AG04449 (cell line): ENCODE measurements around the gene NTHL1.

Experiments
- CTCF ChIA-PET: fragments of 350-600 bp; formaldehyde crosslinking; extraction: SDS; loops from one replicate; lab custom pipeline; 2021; ENCODE audit warnings: antibody characterized with exemption; lab: Yijun Ruan, JAX
- POLR2A ChIA-PET: fragments of 400-600, 350-600 bp; formaldehyde crosslinking; extraction: SDS; loops from one replicate; lab custom pipeline; 2020; ENCODE audit warnings: antibody characterized with exemption, inconsistent platforms; lab: Yijun Ruan, JAX
- DNase-seq: peaks from one replicate; pipeline ENCODE4 v3.0.0-alpha.2; 2010; ENCODE audit warnings: low read depth, low spot score
- H3K4me3 ChIP-seq: 2 replicates; pipeline ENCODE4 v1.5.1; 2011; ENCODE audit warnings: low read depth, mild to moderate bottlenecking, control low read depth, low read length
- CTCF ChIP-seq: IDR thresholded peaks from one replicate; pipeline ENCODE4 v1.5.1; 2011; ENCODE audit warnings: mild to moderate bottlenecking, moderate library complexity, low read length, control low read depth, inconsistent platforms; ENCODE audit not compliant: insufficient read depth; ENCODE audit errors: missing control alignments

Gene NTHL1

GRCh38 chr16:2085669-2086068 lies 38.0 kb upstream of the NTHL1 start:
- H3K4me3 ChIP-seq: no peak overlapping the region
- CTCF ChIA-PET: interaction anchor here (1.1 to 1.3 kb wide), 4 partner anchors 37 to 63 kb away, joined by 3 to 5 read pairs (median 4); partner anchors contain the start of genes NTHL1 and TSC2
- no peak for TF ChIP-seq CTCF
- POLR2A ChIA-PET: interaction anchor here (2.4 kb wide), 1 partner anchor 13 kb away, joined by 7 read pairs; no protein-coding TSS in a partner anchor
- DNase-seq: no peak

GRCh38 chr16:2084895-2085625 lies 37.4 kb upstream of the NTHL1 start:
- DNase-seq: no peak
- ChIA-PET CTCF (interaction anchor here (1.0 to 1.3 kb wide), 6 partner anchors 28 to 81 kb away, joined by 3 to 5 read pairs (median 4); partner anchors contain the start of genes NTHL1 and TSC2), POLR2A (interaction anchor here (2.4 kb wide), 1 partner anchor 12 kb away, joined by 7 read pairs; no protein-coding TSS in a partner anchor)
- no peak overlapping the region for H3K4me3 ChIP-seq
- no peak for TF ChIP-seq CTCF

- no peak overlapping the region for H3K4me3 ChIP-seq
- TF ChIP-seq CTCF: no peak
- ChIA-PET POLR2A (interaction anchor here (2.4 kb wide), 1 partner anchor 12 kb away, joined by 7 read pairs; no protein-coding TSS in a partner anchor), CTCF (interaction anchor here (1.0 to 1.3 kb wide), 4 partner anchors 27 to 80 kb away, joined by 3 to 5 read pairs (median 4); partner anchors contain the start of genes NTHL1 and TSC2)
- no peak for DNase-seq
Measured at GRCh38 chr16:2083876-2084780, 36.5 kb upstream of the NTHL1 start.

- no peak for DNase-seq
- H3K4me3 ChIP-seq: no peak overlapping the region
- CTCF ChIA-PET: interaction anchor here (1.0 kb wide), 1 partner anchor 61 kb away, joined by 3 read pairs; no protein-coding TSS in a partner anchor
- POLR2A ChIA-PET: no interaction called here
- TF ChIP-seq CTCF: no peak
Measured at GRCh38 chr16:2083409-2083808, 35.8 kb upstream of the NTHL1 start.

DNA sequence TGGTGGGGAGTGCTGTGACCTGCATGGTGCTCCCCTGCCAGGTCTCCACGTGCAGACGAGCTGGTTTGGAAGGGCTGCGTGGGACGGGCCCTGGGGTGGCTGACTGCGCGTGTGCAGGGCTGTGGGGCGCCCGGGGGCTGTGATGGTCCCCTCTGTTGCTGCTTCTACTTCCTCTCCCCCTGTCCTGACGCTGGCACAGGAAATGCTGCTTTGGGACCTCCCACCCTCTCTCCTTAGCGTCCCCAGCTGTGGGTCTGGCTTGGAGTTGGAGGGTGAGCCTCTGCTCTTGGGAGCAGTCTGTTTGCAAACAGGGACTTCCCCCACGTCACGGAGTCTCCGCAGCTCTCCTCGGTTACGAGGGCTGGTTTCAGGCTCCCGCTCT lies 35.3 kb upstream of the NTHL1 start:
- ChIA-PET POLR2A (no interaction called here), CTCF (interaction anchor here (1.0 kb wide), 1 partner anchor 61 kb away, joined by 3 read pairs; no protein-coding TSS in a partner anchor)
- no peak for TF ChIP-seq CTCF
- H3K4me3 ChIP-seq: no peak overlapping the region
- DNase-seq: no peak
